Measurements from ENCODE around the gene CATSPER3. TPM values are rescaled to one million over a fixed set of nuclear protein-coding genes. Genes with fewer than 3 reads are reported as not detected.

The CATSPER3 gene
- total RNA-seq, 1 donor from 2014 or later = 1.0 TPM

Other genes starting within 250 kb of the CATSPER3 start
- 40.3 TPM for gene CAMLG, start 229.4 kb upstream of the CATSPER3 start, total RNA-seq
- gene DDX46, start 209.1 kb upstream of the CATSPER3 start, total RNA-seq = 37.5 TPM
- gene C5orf24, start 121.9 kb upstream of the CATSPER3 start, total RNA-seq = 45.1 TPM
- gene TXNDC15, start 93.5 kb upstream of the CATSPER3 start, total RNA-seq = 88.5 TPM
- 11.4 TPM for gene PCBD2, start 62.8 kb upstream of the CATSPER3 start, total RNA-seq
- 7.3 TPM for gene PITX1, start 66.3 kb downstream of the CATSPER3 start, total RNA-seq